DND-41 (cell line): Measurements from ENCODE around the gene HPCA.

Experiments
- ATAC-seq: fragments of 200-7000 bp; cut with Tn5 transposase; 3 replicates; pipeline ENCODE4 v1.9.1; 2021; ENCODE audit warnings: low read depth; ENCODE audit not compliant: insufficient read depth
- DNase-seq: peaks from one replicate; pipeline ENCODE4 v3.0.0-alpha.2; 2020
- H2AFZ ChIP-seq: 2 replicates; pipeline ENCODE4 v1.6.0; 2012; ENCODE audit warnings: low read depth, low read length
- H3K27ac ChIP-seq: 2 replicates; pipeline ENCODE4 v1.5.1; 2012; ENCODE audit warnings: low read length, inconsistent platforms
- H3K27me3 ChIP-seq: fragments of 200-600 bp; sonication (generic); 2 replicates; pipeline ENCODE4 v1.6.0; 2012; ENCODE audit warnings: low read length, mild to moderate bottlenecking, inconsistent platforms; ENCODE audit not compliant: insufficient read depth, poor library complexity
- H3K36me3 ChIP-seq: 2 replicates; pipeline ENCODE4 v1.5.1; 2012; ENCODE audit warnings: low read length, inconsistent platforms; ENCODE audit not compliant: insufficient read depth
- H3K4me1 ChIP-seq: 2 replicates; pipeline ENCODE4 v1.5.1; 2012; ENCODE audit warnings: mild to moderate bottlenecking, low read length; ENCODE audit not compliant: insufficient read depth
- H3K4me2 ChIP-seq: 2 replicates; pipeline ENCODE4 v1.6.0; 2012; ENCODE audit warnings: mild to moderate bottlenecking, moderate library complexity, low read length, inconsistent platforms; ENCODE audit not compliant: insufficient read depth
- H3K4me3 ChIP-seq, 2 experiments: fragments of 200-600 bp in 1 of 2; shearing (Covaris generic) in 1 of 2; 2 replicates each; pipeline ENCODE4 v1.5.1; 2012 to 2016; ENCODE audit warnings: inconsistent platforms in 2 of 2, low read length in 2 of 2, mild to moderate bottlenecking in 2 of 2, low read depth in 1 of 2, moderate library complexity in 1 of 2
- H3K79me2 ChIP-seq: 2 replicates; pipeline ENCODE4 v1.6.0; 2012; ENCODE audit warnings: low read length, inconsistent platforms; ENCODE audit not compliant: insufficient read depth
- H3K9ac ChIP-seq: 2 replicates; pipeline ENCODE4 v1.6.0; 2012; ENCODE audit warnings: low read depth, mild to moderate bottlenecking, inconsistent platforms, low read length, moderate library complexity
- H3K9me3 ChIP-seq: 2 replicates; pipeline ENCODE4 v1.5.1; 2012; ENCODE audit warnings: low read length, moderate library complexity, mild to moderate bottlenecking, inconsistent platforms; ENCODE audit not compliant: insufficient read depth, severe bottlenecking
- H4K20me1 ChIP-seq: 2 replicates; pipeline ENCODE4 v1.6.0; 2012; ENCODE audit warnings: low read length; ENCODE audit not compliant: insufficient read depth
- EZH2 ChIP-seq: IDR thresholded peaks from 3 replicates; pipeline ENCODE4 v1.6.1; 2012; ENCODE audit warnings: borderline replicate concordance, low read depth, mild to moderate bottlenecking, moderate library complexity, low read length, inconsistent platforms; ENCODE audit not compliant: severe bottlenecking
- TF ChIP-seq, protein P1 (sequence below): IDR thresholded peaks from 2 replicates; pipeline ENCODE4 v1.5.1; 2012; ENCODE audit warnings: borderline replicate concordance, low read length, moderate library complexity, mild to moderate bottlenecking; ENCODE audit not compliant: poor library complexity, severe bottlenecking; ENCODE audit errors: extremely low read depth

HPCA gene

DNA sequence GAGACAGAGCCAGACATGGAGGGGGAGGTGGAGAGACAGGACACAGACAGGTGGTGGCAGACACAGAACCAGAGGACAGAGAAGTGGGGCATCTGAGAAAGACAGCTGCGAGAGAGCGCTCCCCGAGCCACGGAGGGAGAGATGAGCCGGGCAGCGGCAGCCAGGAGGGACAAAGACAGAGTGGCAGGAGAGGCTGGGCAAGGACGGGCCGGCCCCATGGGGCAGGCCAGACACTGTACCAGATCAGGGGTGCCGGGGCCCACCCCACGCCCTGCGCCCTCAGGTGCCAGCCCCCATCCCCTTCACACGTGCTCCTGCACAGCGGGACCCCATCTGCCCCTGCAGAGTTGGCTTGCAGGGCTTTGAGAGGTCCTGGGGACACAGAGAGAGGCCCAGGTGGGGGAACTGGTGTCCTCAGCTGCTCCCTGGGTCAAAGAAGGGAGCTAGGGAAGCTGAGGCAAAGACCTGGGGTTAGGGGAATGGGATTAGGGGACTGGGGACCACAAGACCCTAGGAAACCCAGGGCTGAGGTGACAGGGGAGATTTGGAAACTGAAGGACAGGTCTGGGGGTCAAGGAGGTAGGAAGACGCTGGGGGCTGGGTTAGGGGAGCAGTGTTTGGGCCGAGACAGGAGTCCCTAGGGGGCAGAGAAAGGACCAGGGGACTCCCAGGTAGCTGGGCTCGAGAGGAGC is 16.2 kb upstream of the HPCA start:
- TF ChIP-seq, protein P1, sequence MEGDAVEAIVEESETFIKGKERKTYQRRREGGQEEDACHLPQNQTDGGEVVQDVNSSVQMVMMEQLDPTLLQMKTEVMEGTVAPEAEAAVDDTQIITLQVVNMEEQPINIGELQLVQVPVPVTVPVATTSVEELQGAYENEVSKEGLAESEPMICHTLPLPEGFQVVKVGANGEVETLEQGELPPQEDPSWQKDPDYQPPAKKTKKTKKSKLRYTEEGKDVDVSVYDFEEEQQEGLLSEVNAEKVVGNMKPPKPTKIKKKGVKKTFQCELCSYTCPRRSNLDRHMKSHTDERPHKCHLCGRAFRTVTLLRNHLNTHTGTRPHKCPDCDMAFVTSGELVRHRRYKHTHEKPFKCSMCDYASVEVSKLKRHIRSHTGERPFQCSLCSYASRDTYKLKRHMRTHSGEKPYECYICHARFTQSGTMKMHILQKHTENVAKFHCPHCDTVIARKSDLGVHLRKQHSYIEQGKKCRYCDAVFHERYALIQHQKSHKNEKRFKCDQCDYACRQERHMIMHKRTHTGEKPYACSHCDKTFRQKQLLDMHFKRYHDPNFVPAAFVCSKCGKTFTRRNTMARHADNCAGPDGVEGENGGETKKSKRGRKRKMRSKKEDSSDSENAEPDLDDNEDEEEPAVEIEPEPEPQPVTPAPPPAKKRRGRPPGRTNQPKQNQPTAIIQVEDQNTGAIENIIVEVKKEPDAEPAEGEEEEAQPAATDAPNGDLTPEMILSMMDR: no peak
- no peak for TF ChIP-seq EZH2
- ATAC-seq (no peak), DNase-seq (no peak)
- no peaks in the 10 kb centered on the region for H4K20me1 ChIP-seq
- no peaks in the 10 kb centered on the region for H3K79me2 ChIP-seq
- H3K36me3 ChIP-seq: no peaks in the 10 kb centered on the region
- no peak overlapping the region for H3K9ac ChIP-seq
- H3K4me1 ChIP-seq: peaks cover 20% of the 10 kb centered on the region
- no peak overlapping the region for H3K4me2 ChIP-seq
- no peaks in the 10 kb centered on the region for H3K27me3 ChIP-seq
- H3K9me3 ChIP-seq: no peaks in the 10 kb centered on the region
- no peak overlapping the region for H3K4me3 ChIP-seq
- no peak overlapping the region for H2AFZ ChIP-seq
- no peak overlapping the region for H3K27ac ChIP-seq

- Histone ChIP-seq H2AFZ (no peak within 1 kb of the TSS), H3K79me2 (no peaks in the 10 kb centered on the region), H3K4me1 (peaks cover 20% of the 10 kb centered on the region), H3K36me3 (no peaks in the 10 kb centered on the region), H3K9ac (no peak within 1 kb of the TSS), H3K27ac (no peak within 1 kb of the TSS), H3K4me3 (no peak within 1 kb of the TSS), H3K27me3 (no peaks in the 10 kb centered on the region), H4K20me1 (no peaks in the 10 kb centered on the region), H3K4me2 (no peak within 1 kb of the TSS), H3K9me3 (no peaks in the 10 kb centered on the region)
- DNase-seq (no peak), ATAC-seq (no peak)
- TF ChIP-seq, protein P1: no peak
- TF ChIP-seq EZH2: no peak
Measured at GRCh38 chr1:32870615-32871363, 15.5 kb upstream of the HPCA start, which contains the start of gene FNDC5. FNDC5 (minus strand) TSS chr1:32870912.

DNA sequence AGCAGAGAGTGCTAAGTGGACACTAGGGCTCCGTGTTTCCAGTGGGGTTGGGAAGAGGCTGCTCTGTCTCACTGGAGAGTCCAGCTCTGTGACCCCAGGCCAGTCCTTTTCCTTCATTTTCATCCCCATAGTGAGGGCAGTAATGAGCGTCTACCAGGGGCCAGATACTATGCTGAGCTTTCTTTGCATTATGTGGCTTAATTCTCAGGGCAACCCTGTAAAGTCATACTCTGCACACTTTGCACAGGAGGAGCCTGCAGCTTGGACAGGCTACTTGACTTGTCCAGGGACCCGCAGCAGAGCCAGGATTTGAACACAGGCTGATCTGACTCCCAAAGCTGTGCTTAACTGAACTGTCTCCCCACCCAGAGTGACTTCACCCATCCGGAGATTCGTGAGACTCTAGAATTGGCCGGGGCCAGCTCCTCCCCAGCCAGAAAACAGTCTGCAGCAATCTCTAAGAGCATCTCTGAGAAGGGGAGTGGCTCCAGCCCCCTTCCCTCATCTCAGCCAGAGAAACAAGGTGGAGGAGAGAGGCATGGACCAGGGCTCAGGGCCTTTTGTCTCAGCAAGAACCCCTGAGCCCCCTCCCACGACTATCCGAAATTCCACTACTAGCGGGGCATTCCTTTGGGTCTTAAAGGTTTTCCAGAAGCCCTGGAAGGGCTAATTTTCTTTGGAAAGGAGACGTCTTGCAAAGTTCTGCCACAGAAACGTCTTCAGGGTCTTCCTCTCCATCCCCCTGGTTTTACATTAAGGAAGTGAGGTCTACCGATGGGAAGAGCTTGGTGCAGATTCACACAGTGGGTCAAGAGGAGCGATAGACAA is 14.7 kb upstream of the HPCA start:
- Histone ChIP-seq H3K9me3 (no peaks in the 10 kb centered on the region), H3K27ac (0 out of 2 replicates have a peak overlapping the region, but pooled peaks have one; percentile 13), H3K27me3 (no peaks in the 10 kb centered on the region), H3K4me1 (peaks cover 20% of the 10 kb centered on the region), H3K4me3 (no peak overlapping the region), H3K79me2 (no peaks in the 10 kb centered on the region), H4K20me1 (no peaks in the 10 kb centered on the region), H2AFZ (no peak overlapping the region), H3K9ac (no peak overlapping the region), H3K36me3 (no peaks in the 10 kb centered on the region), H3K4me2 (peak overlapping the region; percentile 70; the same call in 1 of the 2 replicates)
- no peak for ATAC-seq
- no peak for DNase-seq
- no peak for TF ChIP-seq EZH2
- TF ChIP-seq, protein P1: no peak
